Ureter (tissue), 1 donor: ENCODE measurements around the gene SCGB3A2. TPM values are rescaled to one million over a fixed set of nuclear protein-coding genes. Genes with fewer than 3 reads are reported as not detected.

ENCODE experiments used
- DNase-seq: peaks from one replicate; pipeline ENCODE4 v3.0.0-alpha.2; 2020; ENCODE audit warnings: low spot score
- total RNA-seq: library from RNA; stranded (reverse); gene quantifications from one replicate; pipeline ENCODE4 v1.2.4, GENCODE V29; 2023
- donor health status: DM: yes; HTN: yes; CAD: no.

The SCGB3A2 gene
- total RNA-seq, 1 donor from 2014 or later = not detected

DNA sequence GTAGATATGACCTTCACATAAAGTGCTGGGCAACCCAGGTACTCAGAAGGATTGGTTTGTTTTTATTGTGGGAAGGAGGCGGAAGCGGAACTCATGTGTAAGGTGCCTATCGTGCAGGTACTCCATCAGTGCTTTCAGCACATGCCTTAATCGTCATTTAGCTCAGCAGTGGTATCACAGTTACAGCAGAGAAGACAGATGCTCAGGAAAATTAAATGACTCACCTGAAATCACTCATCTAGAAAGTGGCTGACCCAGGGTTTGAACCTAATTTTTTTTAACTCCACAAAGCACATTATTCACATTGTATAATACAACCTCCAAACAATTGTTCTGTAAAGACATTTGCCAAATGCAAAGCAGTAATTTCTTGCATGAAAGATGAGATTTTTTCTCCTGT lies 25.6 kb downstream of the SCGB3A2 start:
- DNase-seq = no peak

DNA sequence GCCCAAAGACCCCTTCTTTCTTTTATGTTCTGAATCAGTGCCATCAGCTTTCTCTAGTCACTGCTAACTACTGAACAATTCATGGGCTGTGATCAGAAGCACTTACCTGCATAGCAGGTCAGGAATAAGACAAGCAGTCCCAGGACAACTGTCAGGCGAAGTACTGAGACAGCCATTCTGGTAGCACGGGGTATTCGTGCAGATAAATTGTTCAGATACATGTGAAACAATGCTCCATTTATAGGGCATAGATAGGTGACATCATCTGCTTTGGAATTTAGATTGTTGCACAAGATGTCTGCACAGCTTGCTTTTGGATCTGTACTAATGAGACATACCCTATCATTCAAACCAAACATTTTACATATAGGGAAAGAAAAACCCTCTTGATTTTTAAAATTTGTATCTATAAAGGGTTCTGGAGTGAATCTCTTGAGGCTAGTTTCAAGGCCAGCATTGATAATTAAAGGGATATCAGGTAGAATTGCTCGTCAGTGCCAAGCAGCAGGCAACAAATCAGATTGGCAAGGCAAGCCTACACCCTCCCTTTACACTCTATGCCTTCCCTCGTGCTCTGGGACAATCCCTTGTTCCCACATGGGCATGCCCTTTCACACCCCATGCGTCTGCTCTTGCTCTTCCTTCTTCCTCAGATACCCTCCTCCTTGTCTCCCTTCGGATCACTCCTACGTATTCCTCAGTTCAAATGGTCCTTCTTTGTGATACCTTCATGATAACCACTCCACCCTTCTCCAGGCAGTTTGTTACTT lies 28.0 kb downstream of the SCGB3A2 start, which contains the start of gene C5orf46:
Gene C5orf46, minus strand, starts transcription at position 213 of the 770 bp plus-strand sequence. Its CDS starts 37 bp downstream, at position 176.
- DNase-seq = no peak

DNA sequence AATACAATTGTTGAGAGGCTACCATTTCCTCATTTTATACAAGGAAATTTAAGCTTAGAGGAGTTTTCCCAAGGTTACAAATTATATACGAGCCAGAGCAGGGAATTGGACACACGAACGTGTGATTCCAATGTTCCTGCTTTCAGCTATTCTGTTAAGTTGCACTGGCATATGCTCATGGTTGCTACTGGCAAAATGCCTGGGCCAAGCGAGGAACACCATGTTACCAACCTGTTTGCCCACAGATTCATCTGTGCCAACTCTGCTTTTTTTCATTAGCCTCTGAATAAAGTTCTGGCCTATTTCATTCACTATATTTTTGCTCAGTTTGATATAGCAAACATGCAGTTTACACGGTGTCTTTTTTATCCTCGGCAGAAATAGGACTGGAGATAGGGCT lies 32.9 kb downstream of the SCGB3A2 start:
- DNase-seq = no peak

DNA sequence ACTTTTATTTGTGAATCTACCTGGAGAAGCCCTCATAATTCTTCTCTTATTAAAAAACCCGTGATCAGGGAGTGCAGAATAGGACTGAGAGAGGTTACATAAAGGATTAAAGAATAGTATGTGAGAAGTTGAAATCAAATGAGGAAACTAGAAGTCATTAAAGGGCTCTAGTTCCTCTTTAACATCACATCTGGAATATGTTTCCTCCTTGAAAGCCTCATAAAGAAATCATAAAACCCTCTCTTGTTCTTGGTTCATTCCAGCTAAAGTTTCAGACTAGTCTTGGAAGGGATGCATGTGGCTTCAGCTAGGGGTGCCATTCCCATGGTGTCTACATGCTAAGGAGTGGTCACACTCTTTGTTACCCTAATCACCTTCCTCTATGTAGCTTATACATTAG lies 33.5 kb downstream of the SCGB3A2 start:
- no peak for DNase-seq

DNA sequence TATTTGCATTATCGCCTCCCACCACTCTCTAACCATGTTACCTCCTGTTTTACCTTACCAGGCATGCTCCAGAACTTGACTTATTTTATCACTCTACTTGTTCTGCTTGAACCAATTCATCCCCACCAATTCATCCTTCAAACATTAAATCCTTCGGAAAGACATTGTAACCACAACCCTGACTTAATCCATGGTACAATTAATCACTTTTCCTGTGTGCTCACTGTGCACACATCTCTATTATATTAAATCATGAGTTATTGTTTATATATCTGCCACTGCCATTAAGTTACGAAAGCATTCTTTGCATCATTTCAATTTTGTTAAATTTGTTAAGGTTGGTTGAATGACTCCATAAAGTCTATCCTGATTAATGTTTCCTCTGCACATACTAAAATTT lies 35.3 kb downstream of the SCGB3A2 start:
- no peak for DNase-seq

DNA sequence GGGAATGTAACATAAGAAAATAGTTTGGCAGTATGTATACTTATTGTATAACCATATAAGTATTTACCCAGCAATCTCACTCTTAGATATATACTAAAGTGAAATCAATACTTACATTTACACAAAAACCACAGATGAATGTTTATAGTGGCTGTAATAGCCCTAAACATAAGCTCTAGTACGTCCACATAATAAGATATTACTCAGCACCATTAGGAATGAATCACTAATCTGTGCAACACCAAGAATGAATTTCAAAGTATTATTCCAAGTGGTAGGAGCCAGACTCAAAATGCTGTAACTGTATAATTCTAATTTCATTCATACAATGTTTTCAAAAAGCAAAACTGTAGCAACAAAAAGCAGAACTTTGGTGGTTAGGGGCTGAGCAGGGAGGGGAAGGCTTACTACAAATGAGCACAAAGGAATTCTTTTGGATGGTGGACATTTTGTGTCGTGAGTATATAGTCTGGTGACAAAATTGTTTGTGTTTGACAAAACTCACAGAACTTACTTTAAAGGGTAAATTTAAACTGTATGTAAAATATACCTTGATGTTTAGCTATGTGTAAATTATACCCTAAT lies 39.7 kb downstream of the SCGB3A2 start:
- DNase-seq = no peak

DNA sequence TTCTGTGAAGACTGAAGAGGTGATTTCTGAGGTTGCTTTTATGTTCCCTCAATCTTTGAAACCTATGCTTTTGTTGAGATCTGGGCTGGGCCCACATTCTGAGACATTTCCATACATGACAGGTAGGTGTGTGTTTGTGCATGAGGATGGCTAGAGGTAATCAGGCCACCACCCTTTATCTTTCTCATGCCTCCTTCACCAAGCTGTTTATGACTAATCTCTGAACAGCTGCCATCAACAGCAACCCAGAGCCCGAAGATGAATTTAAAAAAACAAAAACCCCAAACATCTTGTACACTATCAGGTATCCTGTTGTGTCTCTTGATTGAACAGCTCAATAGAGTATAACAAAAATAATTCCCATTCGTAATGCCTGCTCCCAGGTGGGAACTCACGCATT lies 40.4 kb downstream of the SCGB3A2 start:
- DNase-seq = no peak

DNA sequence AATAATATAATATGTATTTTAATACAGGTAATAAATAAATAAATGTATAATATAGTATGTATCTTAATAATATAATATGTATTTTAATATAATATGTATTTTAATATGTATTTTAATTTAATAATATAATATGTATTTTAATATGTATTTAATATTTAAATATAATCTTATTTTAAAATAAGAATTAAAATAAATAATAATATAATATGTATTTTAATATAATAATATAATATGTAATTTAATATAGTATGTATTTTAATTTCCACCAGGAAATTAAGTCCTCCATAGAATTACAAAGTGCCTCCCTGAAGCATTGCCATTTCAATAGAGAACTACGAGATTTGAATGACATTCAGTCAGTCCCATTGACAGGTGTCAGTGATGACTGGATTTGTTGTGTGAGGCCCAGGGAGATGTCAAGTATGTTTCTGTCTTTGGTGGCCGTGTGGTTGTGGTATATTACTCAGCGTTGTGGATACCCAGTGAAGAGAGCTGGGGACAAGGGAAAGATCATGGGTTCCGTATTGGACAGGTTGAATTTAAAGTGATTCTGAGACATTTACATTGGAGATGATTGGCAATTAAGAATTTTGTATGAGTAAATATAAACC lies 42.0 kb downstream of the SCGB3A2 start:
- DNase-seq = no peak

DNA sequence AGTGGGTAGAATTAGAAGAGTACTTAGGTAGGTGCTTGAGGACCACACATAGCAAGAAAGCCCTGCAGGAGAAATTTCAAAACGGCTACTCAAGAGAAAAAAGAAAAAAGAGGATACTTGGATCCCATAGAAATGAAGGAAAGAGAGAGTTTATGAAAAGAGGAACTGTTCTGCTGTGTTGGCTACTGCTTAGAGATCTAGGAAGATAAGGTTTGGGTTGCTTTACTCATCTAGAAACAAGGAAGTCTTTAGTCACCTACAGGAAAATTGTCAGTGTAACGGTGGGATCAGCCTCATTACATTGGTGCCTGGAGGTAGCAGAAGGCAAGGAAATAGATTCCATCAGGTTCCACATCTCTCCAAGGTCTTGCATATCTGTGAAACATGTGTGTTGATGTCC lies 42.6 kb downstream of the SCGB3A2 start:
- DNase-seq = no peak

DNA sequence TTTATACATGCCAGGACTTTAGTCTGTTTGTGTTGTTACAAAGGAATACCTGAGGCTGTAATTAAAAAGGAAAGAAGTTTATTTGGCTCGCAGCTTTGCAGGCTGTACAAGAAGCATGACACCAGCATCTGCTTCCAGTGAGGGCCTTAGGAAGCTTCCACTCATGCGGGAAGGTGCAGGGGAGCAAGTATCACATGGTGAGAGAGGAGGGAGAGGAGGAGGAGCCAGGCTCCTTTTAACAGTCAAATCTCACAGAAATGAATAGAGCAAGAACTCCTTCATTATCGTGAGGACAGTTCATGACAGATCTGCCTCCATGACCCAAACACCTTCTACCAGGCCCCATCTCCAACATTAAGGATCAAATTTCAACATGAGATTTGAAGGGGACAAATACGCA lies 46.5 kb downstream of the SCGB3A2 start:
- DNase-seq = no peak

DNA sequence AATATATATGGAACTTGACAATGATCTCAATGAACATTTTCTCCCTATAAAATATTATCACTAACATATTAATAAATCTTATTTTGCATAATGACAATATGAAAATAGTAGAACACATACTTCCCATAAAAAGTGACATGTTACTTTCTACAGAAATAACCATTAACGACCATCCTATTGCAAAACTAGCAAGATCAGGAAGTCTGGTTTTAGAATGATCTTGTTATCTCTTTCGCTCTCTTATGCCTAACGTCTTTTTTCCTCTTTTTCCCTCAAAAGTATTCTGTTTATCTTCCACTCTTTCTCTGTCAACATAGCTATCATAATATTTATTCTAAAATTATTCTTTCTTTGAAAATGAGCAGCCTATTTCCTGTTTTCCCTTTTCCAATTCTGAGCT lies 49.4 kb downstream of the SCGB3A2 start:
- no peak for DNase-seq

DNA sequence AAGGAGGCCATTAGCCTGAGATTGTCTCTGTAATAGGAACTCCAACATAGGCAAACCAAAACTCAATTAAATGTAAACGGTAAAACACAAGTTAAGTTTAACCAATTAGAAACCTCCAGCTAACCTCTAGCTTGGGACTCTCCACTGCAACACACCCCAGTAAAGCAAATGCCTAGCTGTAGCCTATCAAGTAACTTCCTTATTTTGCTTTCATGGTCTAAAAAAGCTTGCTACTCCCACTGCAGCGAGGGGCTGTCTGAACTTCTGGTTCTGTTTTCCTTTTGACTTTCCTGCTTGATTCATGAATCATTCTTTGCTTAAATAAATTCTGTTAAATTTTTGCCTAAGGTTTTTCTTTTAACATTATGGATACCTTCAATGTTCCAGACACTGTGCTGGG lies 52.3 kb downstream of the SCGB3A2 start:
- no peak for DNase-seq

Other genes with a start within 250 kb of the SCGB3A2 start
- gene JAKMIP2, start 96.0 kb upstream of the SCGB3A2 start, total RNA-seq = 1.3 TPM
- gene SPINK1, start 47.0 kb upstream of the SCGB3A2 start, total RNA-seq = 4,017 TPM
- gene C5orf46, start 27.8 kb downstream of the SCGB3A2 start, total RNA-seq = not detected
- 3.2 TPM for gene SPINK5, start 185.3 kb downstream of the SCGB3A2 start, total RNA-seq